ENCODE data around the gene SLC25A25. TPM values are rescaled to one million over a fixed set of nuclear protein-coding genes. Genes with fewer than 3 reads are reported as not detected.
A peak's percentile ranks its signal among the peaks of the same experiment; 100 is the strongest.

SLC25A25 gene
- total RNA-seq, 2 donors from 2014 or later: 26.0 to 33.1 TPM

DNA sequence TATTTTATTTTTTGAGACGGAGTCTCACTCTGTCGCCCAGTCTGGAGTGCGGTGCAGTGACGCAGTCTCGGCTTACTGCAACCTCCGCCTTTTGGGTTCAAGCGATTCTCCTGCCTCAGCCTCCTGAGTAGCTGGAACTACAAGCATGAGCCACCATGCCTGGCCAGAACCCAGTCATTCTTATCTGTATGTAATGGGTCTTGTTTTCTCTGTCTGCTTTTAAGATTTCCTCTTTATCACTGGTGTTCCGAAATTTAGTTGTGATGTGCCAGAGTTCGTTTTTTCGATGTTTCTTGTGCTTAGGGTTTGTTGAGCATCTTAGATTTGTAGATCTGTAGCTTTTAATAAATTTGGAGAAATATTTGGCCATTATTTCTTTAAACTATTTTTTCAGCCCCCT is 19.2 kb downstream of the SLC25A25 start:
- H3K9me3 ChIP-seq: no peaks in the 10 kb centered on the region
- DNase-seq (ENCODE audit: low spot score): no peak
- H3K27me3 ChIP-seq (replicated peaks; ENCODE audit: insufficient read depth): no peaks in the 10 kb centered on the region
- 78% methylated on average over 10 of the region's 10 CpGs for WGBS
- TF ChIP-seq POLR2A (IDR thresholded peaks at IDR 0.05): no peak
- H3K36me3 ChIP-seq: no peaks in the 10 kb centered on the region
- no peak overlapping the region for H3K4me3 ChIP-seq
- intact Hi-C loops (cut with DNase I): no loop called here
- no peak overlapping the region for H3K27ac ChIP-seq
- no peaks in the 10 kb centered on the region for H3K4me1 ChIP-seq (replicated peaks)

DNA sequence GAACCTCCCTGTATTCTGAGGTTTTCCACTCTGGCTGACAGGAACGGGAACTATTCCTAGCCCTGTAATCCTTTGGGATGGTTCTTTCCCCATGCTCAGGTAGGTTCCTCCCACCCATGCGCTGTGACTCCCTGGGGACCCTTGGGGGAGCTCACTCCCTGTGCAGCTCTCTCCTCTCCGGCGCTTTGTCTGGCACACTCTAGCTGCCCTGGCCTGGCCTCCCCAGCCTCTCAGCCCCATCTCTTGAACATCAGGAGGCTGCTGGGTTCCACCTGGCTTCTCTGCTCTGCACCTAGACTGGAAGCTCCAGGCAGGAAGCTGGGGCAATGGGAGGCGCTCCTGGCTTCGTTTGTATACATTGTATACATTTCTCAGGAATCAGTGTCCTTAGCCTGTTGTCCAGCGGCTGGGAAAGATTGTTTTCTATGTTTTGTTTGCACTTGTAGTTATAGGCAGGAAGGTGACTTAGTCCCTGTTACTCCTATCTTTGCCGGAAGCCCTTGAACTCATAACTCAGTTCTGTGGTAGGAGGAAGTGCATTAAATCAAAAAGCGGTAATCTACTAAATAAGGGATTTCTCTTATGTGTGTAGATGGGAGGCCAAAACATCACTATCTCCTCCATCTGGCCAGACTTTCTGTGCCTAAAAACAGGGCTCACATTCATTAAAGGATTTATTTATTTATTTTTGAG is 20.4 kb downstream of the SLC25A25 start:
- 82% methylated on average over 9 of the region's 9 CpGs for WGBS
- no peaks in the 10 kb centered on the region for H3K9me3 ChIP-seq
- no peak overlapping the region for H3K4me3 ChIP-seq
- DNase-seq (ENCODE audit: low spot score): no peak
- TF ChIP-seq POLR2A (IDR thresholded peaks at IDR 0.05): no peak
- TF ChIP-seq POLR2AphosphoS5 (IDR thresholded peaks at IDR 0.05): no peak
- TF ChIP-seq, protein P1, sequence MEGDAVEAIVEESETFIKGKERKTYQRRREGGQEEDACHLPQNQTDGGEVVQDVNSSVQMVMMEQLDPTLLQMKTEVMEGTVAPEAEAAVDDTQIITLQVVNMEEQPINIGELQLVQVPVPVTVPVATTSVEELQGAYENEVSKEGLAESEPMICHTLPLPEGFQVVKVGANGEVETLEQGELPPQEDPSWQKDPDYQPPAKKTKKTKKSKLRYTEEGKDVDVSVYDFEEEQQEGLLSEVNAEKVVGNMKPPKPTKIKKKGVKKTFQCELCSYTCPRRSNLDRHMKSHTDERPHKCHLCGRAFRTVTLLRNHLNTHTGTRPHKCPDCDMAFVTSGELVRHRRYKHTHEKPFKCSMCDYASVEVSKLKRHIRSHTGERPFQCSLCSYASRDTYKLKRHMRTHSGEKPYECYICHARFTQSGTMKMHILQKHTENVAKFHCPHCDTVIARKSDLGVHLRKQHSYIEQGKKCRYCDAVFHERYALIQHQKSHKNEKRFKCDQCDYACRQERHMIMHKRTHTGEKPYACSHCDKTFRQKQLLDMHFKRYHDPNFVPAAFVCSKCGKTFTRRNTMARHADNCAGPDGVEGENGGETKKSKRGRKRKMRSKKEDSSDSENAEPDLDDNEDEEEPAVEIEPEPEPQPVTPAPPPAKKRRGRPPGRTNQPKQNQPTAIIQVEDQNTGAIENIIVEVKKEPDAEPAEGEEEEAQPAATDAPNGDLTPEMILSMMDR (IDR thresholded peaks at IDR 0.05): no peak
- H3K4me1 ChIP-seq (replicated peaks): peaks cover 3% of the 10 kb centered on the region
- H3K27ac ChIP-seq: no peak overlapping the region
- H3K36me3 ChIP-seq: no peaks in the 10 kb centered on the region
- no peaks in the 10 kb centered on the region for H3K27me3 ChIP-seq (replicated peaks; ENCODE audit: insufficient read depth)
- intact Hi-C loops (cut with DNase I): no loop called here

DNA sequence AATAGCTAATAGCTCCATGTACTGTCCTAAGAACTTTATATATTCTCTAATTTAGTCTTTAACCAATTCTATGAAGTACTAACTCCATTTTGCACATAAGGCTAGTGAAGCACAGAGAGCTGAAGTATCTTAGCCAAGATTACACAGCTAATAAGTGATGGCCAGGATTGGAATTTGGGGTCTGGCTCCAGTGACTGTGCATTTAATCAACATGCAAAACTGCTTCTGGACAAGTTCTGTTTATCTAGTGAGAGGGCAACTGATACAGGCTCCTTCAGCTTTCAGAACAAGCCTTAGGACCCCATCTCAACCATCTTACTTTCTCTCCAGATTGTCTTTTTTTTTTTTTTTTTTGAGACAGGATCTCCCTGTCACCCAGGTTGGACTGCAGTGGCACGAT is 21.3 kb downstream of the SLC25A25 start:
- TF ChIP-seq POLR2A (IDR thresholded peaks at IDR 0.05) (no peak), POLR2AphosphoS5 (IDR thresholded peaks at IDR 0.05) (no peak)
- TF ChIP-seq, protein P1 (IDR thresholded peaks at IDR 0.05): no peak
- Histone ChIP-seq H3K36me3 (no peaks in the 10 kb centered on the region), H3K9me3 (no peaks in the 10 kb centered on the region), H3K4me1 (replicated peaks) (peaks cover 6% of the 10 kb centered on the region), H3K27ac (no peak overlapping the region), H3K27me3 (replicated peaks; ENCODE audit: insufficient read depth) (no peaks in the 10 kb centered on the region), H3K4me3 (no peak overlapping the region)
- DNase-seq (ENCODE audit: low spot score): no peak
- 89% methylated on average over 1 of the region's 1 CpG for WGBS
- intact Hi-C loops (cut with DNase I): no loop called here

DNA sequence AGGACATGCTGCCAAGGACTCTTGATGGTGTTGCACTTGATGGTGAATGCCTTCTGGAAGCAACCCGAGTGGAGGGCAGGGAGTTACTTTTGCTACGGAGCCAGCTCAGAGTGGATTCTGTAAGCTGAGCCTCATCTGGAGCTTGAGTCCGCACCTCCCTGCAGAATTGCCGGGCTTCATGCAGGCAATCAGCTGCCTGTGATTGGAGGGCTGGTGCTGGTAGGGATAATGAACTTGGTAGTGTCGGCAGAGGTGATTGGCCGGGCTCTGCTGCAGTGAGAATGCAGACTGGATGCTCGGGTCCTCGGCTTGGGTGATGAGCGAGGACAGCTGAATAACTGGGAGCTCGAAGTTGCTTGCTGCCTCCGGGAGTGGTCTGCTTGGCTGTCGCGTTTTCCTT is 23.1 kb downstream of the SLC25A25 start:
- TF ChIP-seq POLR2AphosphoS5 (IDR thresholded peaks at IDR 0.05) (peak; percentile 30), POLR2A (IDR thresholded peaks at IDR 0.05) (no peak)
- TF ChIP-seq, protein P1 (IDR thresholded peaks at IDR 0.05): no peak
- peaks cover 12% of the 10 kb centered on the region for H3K4me1 ChIP-seq (replicated peaks)
- 20% methylated on average over 13 of the region's 13 CpGs for WGBS
- H3K9me3 ChIP-seq: no peaks in the 10 kb centered on the region
- H3K27ac ChIP-seq: no peak overlapping the region
- no peaks in the 10 kb centered on the region for H3K36me3 ChIP-seq
- H3K27me3 ChIP-seq (replicated peaks; ENCODE audit: insufficient read depth): no peaks in the 10 kb centered on the region
- no peak overlapping the region for H3K4me3 ChIP-seq
- DNase-seq (ENCODE audit: low spot score): peak; percentile 60
- intact Hi-C loops (cut with DNase I): loop anchor here (10.0 kb wide), 1 partner anchor 126 kb away; no protein-coding TSS in a partner anchor

DNA sequence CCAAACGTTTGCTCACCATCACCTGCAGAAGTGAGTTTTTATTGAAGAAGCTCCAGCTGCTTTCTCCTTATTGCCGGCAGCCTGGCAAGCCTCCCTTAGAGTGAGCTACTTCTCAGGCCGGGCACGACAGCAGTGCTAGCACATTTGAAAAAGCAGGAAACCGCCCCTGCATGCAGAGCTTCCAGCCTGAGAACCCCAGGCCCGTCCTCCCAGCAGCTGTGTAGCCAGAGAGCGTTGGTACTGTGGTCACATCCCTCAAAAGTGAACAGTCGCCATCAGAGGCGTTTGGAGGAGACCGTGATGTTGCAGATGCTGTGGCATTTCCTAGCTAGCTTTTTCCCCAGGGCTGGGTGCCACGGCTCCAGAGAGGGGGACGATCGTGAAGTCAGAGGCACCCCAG is 23.5 kb downstream of the SLC25A25 start:
- WGBS: 19% methylated on average over 12 of the region's 13 CpGs
- DNase-seq (ENCODE audit: low spot score): no peak
- no peaks in the 10 kb centered on the region for H3K27me3 ChIP-seq (replicated peaks; ENCODE audit: insufficient read depth)
- H3K9me3 ChIP-seq: no peaks in the 10 kb centered on the region
- H3K36me3 ChIP-seq: no peaks in the 10 kb centered on the region
- intact Hi-C loops (cut with DNase I): loop anchor here (10.0 kb wide), 1 partner anchor 127 kb away; no protein-coding TSS in a partner anchor
- TF ChIP-seq POLR2A (IDR thresholded peaks at IDR 0.05) (no peak), POLR2AphosphoS5 (IDR thresholded peaks at IDR 0.05) (no peak)
- TF ChIP-seq, protein P1 (IDR thresholded peaks at IDR 0.05): no peak
- peaks cover 12% of the 10 kb centered on the region for H3K4me1 ChIP-seq (replicated peaks)
- no peak overlapping the region for H3K4me3 ChIP-seq
- peak overlapping the region in 1 of 2 donors; percentile 86 for H3K27ac ChIP-seq

Measured in prostate gland (tissue), 2 donors.